Pancreas (tissue), 10 donors: ENCODE measurements around the gene C4A. TPM values are rescaled to one million over a fixed set of nuclear protein-coding genes. Genes with fewer than 3 reads are reported as not detected.
A peak's percentile ranks its signal among the peaks of the same experiment; 100 is the strongest.

Experiments used
- ATAC-seq, 4 donors: fragments of 200-7000 bp; cut with Tn5 transposase; one replicate each; pipeline versions ENCODE4 v1.8.0 to v1.9.1; 2020; ENCODE audit warnings: mild to moderate bottlenecking in 4 of 4, moderate library complexity in 4 of 4
- DNase-seq, 6 donors: peaks; one replicate each; pipeline ENCODE4 v3.0.0-alpha.2; 2020
- FAIRE-seq: peaks from 2 replicates; lab custom pipeline; 2012; peaks lifted over from hg19 to GRCh38; lab: Jason Lieb, UNC
- H3K27ac ChIP-seq, 4 donors: fragments of 200-600 bp; sonication (generic); 1 replicate in 3 of 4; 2 replicates in 1 of 4; pipeline versions ENCODE4 v1.5.0 to v1.8.0; 2020
- H3K27me3 ChIP-seq, 4 donors: fragments of 200-600 bp; one replicate each; pipeline ENCODE4 v1.8.0; 2021
- H3K36me3 ChIP-seq, 3 donors: fragments of 200-600 bp; sonication (generic) in 1 of 3; one replicate each; pipeline versions ENCODE4 v1.5.0 to v1.8.0; 2020 to 2021
- H3K4me1 ChIP-seq, 3 donors: fragments of 200-600 bp; one replicate each; pipeline ENCODE4 v1.8.0; 2021
- H3K4me3 ChIP-seq, 4 donors: fragments of 200-600 bp; sonication (generic) in 2 of 4; one replicate each; pipeline versions ENCODE4 v1.5.0 to v1.8.0; 2020 to 2021
- H3K9me3 ChIP-seq, 4 donors: fragments of 200-600 bp; one replicate each; pipeline ENCODE4 v1.8.0; 2021
- CTCF ChIP-seq, 4 donors: fragments of 200-600 bp; sonication (generic) in 3 of 4; IDR thresholded peaks; one replicate each; pipeline versions ENCODE4 v1.5.0 to v1.8.0; 2021; ENCODE audit warnings: antibody characterized with exemption in 4 of 4
- WGBS, 2 donors: extraction: QIAGEN DNeasy Blood & Tissue Kit; methylation state at CpG; one replicate each; pipeline ENCODE4 v1.1.7; 2013; 5-methylcytosine and 5-hydroxymethylcytosine counted together
- intact Hi-C, 3 donors: fragments of 100-400 bp; cut with DNase I; formaldehyde crosslinking; loops; one replicate each; pipeline versions ENCODE4 v1.11.1 to v1.14.2; 2022
- polyA plus RNA-seq, 2 donors: library from polyadenylated mRNA; stranded (reverse); fragments of 200-250 nt; gene quantifications; one replicate each; pipeline ENCODE4 v1.2.3, GENCODE V29; 2013
- total RNA-seq, 6 donors: library from RNA; stranded (reverse); fragmentation: NEBNext Ultra II Directional in 4 of 6; extraction: Animal tissue kit (Norgen Biotek cat#: 25700) in 4 of 6; gene quantifications; one replicate each; pipeline versions ENCODE4 v1.2.1 to v1.2.4, GENCODE V29; 2021 to 2023
- donor health status: healthy with polysubstance abuse.
- donor health status: DM: no; HTN: no; CAD: no; lungs with moderate emphysema.
- donor health status: DM: no; HTN: no; CAD: no.
- donor health status: control.
- donor health status: control.
- donor health status: Bipolar disorder and iron deficiency.
- donor health status: DM: yes; HTN: yes; CAD: no.
- donor health status: DM: no; HTN: no; CAD: no.
- donor health status: DM: no; HTN: no; CAD: no.
- donor health status: DM: yes; HTN: yes; CAD: no.

C4A gene
- total and polyA plus RNA-seq, 8 donors, result 14.0 to 789 (median 109) TPM

GRCh38 chr6:32045811-32046449 is 64.1 kb downstream of the C4A start:
- ATAC-seq (no peak), FAIRE-seq (no peak)
- H3K27ac ChIP-seq, result no peak overlapping the region

GRCh38 chr6:32046450-32047083 is 64.7 kb downstream of the C4A start:
- Histone ChIP-seq H3K27ac (no peak overlapping the region), H3K27me3 (no peaks in the 10 kb centered on the region), H3K4me1 (no peaks in the 10 kb centered on the region), H3K36me3 (no peaks in the 10 kb centered on the region), H3K9me3 (no peaks in the 10 kb centered on the region), H3K4me3 (no peak overlapping the region)
- ATAC-seq, result no peak
- 35 to 47% methylated on average over 14 of the region's 14 CpGs for WGBS, 2 donors
- no peak for FAIRE-seq
- no peak for DNase-seq
- no peak for TF ChIP-seq CTCF (IDR thresholded peaks at IDR 0.05)
- intact Hi-C loops, result no loop called here

More at GRCh38 chr6:32045811-32046449, 64.1 kb downstream of the C4A start:
- DNase-seq, result no peak
- H3K9me3 ChIP-seq, result no peaks in the 10 kb centered on the region
- H3K27me3 ChIP-seq, result no peaks in the 10 kb centered on the region
- 72 to 78% methylated on average over 22 of the region's 22 CpGs for WGBS, 2 donors
- H3K4me3 ChIP-seq, result no peak overlapping the region
- H3K4me1 ChIP-seq, result no peaks in the 10 kb centered on the region
- no peak for TF ChIP-seq CTCF (IDR thresholded peaks at IDR 0.05)
- no peaks in the 10 kb centered on the region for H3K36me3 ChIP-seq
- intact Hi-C loops, result no loop called here

- intact Hi-C loops, result no loop called here
- Histone ChIP-seq H3K9me3 (no peaks in the 10 kb centered on the region), H3K4me1 (no peaks in the 10 kb centered on the region), H3K27me3 (no peaks in the 10 kb centered on the region), H3K4me3 (no peak overlapping the region), H3K27ac (no peak overlapping the region), H3K36me3 (no peaks in the 10 kb centered on the region)
- DNase-seq, result no peak
- ATAC-seq, result peak in 3 of 4 donors; percentile 6 to 30 (median 6)
- no peak for FAIRE-seq
- WGBS, 2 donors, result 62 to 75% methylated on average over 11 of the region's 11 CpGs
- no peak for TF ChIP-seq CTCF (IDR thresholded peaks at IDR 0.05)
Observed at GRCh38 chr6:32047084-32047478, 65.2 kb downstream of the C4A start.

- no peak for TF ChIP-seq CTCF (IDR thresholded peaks at IDR 0.05)
- no peak for ATAC-seq
Observed at GRCh38 chr6:32047539-32047854, 65.6 kb downstream of the C4A start.

More at GRCh38 chr6:32047539-32047854, 65.6 kb downstream of the C4A start:
- Histone ChIP-seq H3K4me1 (no peaks in the 10 kb centered on the region), H3K4me3 (no peak overlapping the region), H3K27ac (no peak overlapping the region), H3K36me3 (no peaks in the 10 kb centered on the region), H3K9me3 (no peaks in the 10 kb centered on the region), H3K27me3 (no peaks in the 10 kb centered on the region)
- 61 to 73% methylated on average over 6 of the region's 6 CpGs for WGBS, 2 donors
- intact Hi-C loops, result no loop called here
- FAIRE-seq (no peak), DNase-seq (no peak)
